ENCODE results near the gene STON1. TPM values are rescaled to one million over a fixed set of nuclear protein-coding genes. Genes with fewer than 3 reads are reported as not detected.
"Not testable (repeated sequence)": the region's sequence is repeated elsewhere in the genome, so short reads cannot be mapped to it uniquely, and the experiment has no call there.

Gene STON1
- polyA plus RNA-seq, 1 donor, result 39.3 TPM

- no peak for DNase-seq
Observed at GRCh38 chr2:48525269-48525943, 4.5 kb upstream of the STON1 start.

DNA sequence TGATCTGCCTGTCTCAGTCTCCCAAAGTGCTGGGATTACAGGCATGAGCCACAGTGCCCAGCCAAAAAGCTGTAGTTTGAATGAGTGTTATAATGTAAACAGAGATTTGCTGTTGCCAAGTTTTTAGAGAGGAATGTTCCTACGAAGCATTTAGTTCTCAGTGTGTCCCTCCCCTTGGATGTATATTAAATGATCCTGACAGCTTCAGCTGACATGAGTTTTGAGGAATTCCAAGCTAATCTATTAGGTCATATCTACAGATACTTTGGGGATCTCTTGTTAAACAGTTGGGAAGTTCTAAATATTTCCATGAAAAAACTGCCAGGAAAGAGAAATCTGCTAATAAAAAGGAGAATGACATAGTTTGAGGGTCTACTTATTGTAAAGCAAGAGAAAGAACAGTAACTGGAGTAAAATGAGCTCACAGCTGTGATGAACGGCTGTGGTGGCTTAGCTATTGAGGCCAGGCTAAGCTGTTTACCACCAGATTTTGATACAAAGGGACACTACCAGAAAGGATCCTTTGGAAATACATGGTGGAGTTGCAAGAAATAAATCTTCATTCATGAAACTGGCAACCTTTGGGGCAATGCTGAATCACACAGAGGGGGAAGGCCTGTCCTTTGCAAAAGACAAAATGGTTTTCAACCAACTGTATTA is 2.6 kb upstream of the STON1 start:
- DNase-seq, result peak; percentile 22

DNA sequence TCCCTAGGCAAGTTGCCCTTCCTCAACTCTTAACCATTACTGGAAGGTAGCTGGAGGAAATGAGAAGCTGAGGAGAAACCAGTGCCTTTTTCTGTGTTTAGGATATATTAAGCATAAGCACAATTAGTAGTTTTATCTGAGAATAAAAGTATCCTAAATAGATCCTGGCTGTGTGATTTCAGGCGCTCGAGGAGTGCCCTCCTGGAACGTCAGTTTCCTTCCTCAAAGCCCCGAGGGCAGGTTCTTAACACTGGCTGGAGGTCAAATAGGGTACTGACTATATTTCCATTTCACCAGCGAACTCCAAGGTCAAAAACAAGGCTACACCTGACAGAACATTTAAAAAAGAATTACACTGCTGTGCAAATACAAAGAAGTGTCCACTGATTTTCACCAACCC is 1.5 kb upstream of the STON1 start:
- no peak for DNase-seq

DNA sequence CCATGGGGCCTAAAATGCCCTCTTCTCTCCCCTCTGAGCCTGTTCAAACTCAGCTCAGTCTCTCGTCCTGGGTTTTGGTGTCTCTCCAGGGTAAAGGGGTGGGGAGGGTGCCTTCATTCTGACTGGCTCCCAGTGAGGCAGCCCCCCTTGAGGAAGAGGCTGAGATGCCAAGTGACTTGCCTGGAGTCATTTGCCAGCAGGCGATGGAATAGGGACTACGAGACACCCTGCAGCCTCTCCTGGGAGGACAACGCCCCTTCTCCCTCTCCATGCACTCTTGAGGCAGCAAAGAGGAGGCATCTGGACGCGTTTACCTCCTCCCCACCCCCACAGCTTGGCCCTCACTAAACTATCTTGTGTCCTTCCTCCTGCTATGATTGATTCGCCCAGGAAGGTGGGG is 760 bp upstream of the STON1 start:
- no peak for DNase-seq

DNA sequence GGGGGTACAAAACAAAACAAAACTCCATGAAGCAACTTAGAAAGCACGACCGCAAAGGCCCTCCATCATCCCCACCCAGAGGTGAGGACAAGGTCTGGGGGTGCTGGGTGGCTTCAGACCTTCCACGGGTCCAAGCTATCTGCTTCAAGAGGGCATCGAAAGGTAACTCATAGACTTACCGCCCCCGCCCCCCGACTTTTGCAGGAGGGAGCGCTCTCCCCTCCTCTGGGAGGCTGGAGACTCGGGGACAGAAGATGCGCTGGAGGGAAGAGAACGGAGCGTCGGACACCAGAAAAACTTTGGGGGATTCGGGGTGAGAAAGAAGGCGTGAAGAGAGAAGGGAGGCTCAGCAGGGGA is 300 bp upstream of the STON1 start:
- DNase-seq, result no peak

GRCh38 chr2:48531141-48531648 is 1.2 kb downstream of the STON1 start:
- peak; percentile 77 for DNase-seq

DNA sequence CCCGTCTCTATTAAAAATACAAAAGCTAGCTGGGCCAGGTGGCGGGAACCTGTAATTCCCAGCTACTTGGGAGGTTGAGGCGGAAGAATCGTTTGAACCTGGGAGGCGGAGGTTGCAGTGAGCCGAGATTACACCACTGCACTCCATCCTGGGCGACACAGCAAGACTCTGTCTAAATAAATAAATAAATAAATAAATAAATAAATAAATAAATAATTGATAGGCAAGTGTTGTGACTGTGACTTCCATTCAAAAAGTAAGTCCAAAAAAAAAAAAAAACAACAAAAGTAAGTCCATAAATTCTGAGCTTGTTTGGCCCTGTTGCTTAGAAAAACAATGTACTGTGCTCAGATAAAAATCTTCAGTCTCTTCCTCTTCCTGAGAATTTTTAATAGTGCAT is 2.2 kb downstream of the STON1 start:
- DNase-seq, result no peak

GRCh38 chr2:48532824-48533223 is 2.9 kb downstream of the STON1 start:
- DNase-seq, result no peak

DNA sequence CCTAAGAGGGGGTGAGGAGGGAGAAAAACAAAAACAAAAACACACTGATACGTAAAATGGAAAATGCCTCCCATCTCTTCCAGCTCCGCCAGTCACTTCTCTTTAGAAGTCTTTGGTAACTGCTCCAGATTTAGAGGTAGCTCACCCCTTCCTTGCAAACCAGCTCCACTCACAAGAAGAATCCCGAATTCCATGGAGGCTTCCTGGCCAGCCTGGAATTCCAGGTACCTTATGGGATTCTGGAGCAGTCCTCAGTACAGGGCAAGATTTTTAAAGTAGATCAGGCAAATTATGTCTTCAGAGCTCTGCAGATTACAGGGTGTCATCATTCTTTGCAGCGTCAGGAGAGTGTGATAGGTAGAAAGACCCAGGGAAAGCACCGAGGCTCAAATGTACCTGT is 4.8 kb downstream of the STON1 start:
- no peak for DNase-seq

- no peak for DNase-seq
Observed at GRCh38 chr2:48540237-48540935, 10.4 kb downstream of the STON1 start.

GRCh38 chr2:48541666-48542389 is 11.9 kb downstream of the STON1 start:
- DNase-seq, result no peak

DNA sequence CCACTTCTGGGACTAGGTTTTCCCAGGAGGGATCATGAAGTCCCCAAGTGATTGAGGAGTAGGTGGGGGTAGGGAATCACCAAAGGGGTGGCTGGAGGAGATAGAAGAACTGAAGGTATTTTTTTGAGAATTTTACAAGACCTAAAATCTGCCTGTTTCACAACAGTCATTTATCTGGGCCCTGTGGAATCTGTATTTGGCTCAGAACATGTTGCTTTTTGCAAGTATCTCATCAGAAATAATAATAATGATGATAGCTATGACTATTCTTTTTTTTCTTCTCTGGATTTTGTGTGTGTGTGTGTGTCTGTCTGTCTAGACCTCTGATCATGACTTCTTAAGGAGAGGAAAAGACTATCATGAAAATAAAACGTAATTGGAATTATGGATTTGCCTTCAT is 13.9 kb downstream of the STON1 start:
- no peak for DNase-seq

GRCh38 chr2:48545244-48545643 is 15.3 kb downstream of the STON1 start:
- no peak for DNase-seq

GRCh38 chr2:48548840-48549239 is 18.9 kb downstream of the STON1 start:
- DNase-seq, result no peak

GRCh38 chr2:48549972-48550371 is 20.0 kb downstream of the STON1 start:
- DNase-seq, result no peak

- no peak for DNase-seq
Observed at GRCh38 chr2:48551548-48551947, 21.6 kb downstream of the STON1 start.

DNA sequence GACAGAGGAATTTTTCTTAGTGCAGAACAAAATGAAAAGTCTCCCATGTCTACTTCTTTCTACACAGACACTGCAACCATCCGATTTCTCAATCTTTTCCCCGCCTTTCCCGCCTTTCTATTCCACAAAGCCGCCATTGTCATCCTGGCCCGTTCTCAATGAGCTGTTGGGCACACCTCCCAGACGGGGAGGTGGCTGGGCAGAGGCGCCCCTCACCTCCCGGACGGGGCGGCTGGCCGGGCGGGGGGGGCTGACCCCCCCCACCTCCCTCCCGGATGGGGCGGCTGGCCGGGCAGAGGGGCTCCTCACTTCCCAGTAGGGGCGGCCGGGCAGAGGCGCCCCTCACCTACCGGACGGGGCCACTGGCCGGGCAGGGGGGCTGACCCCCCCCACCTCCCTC is 25.1 kb downstream of the STON1 start:
- not testable (repeated sequence) for DNase-seq

DNA sequence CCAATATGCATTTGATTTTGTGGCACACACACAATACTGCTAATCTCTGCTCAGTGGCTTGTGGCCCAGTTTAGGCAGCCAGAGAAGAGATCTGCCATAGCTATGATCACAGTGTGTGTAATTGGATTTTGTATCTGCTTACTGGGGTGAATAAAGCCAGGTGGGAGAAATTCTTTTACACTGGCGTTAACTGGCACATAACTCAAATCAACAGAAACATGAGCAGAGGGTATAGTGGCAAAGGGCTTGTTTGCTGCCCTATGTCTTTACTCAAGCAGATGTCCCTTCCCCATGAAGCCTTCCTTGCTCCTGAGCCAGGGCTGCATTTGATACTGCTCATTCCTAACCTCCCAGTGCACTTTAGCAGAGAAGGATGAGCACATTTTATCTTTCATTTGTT is 28.5 kb downstream of the STON1 start:
- peak; percentile 15 for DNase-seq

GRCh38 chr2:48560546-48561209 is 30.7 kb downstream of the STON1 start:
- DNase-seq, result no peak

GRCh38 chr2:48562281-48562680 is 32.3 kb downstream of the STON1 start:
- no peak for DNase-seq

GRCh38 chr2:48566592-48567310 is 36.8 kb downstream of the STON1 start:
- DNase-seq, result no peak

Data from left kidney (tissue), 2 donors.